K562 (cell line): ENCODE results near the gene ZFP28. TPM values are rescaled to one million over a fixed set of nuclear protein-coding genes. Genes with fewer than 3 reads are reported as not detected.

ENCODE experiments used
- ATAC-seq: fragments of 200-7000 bp; cut with Tn5 transposase; 3 replicates; pipeline ENCODE4 v1.9.1; 2020; ENCODE audit warnings: moderate library complexity
- BruUV-seq: library from RNA; stranded (reverse); fragments of 400-500 nt; replicated peaks from 2 replicates; lab custom pipeline; 2021; lab: Mats Ljungman, UMichigan
- CTCF ChIA-PET: fragments of 300-600 bp; formaldehyde crosslinking; extraction: SDS; loops from one replicate; lab custom pipeline; 2021; ENCODE audit warnings: low intra/inter-chr PET ratio; lab: Yijun Ruan, JAX
- POLR2A ChIA-PET: fragments of 300-600, 350-650 bp; sonication (Branson Sonifier 250); formaldehyde crosslinking; extraction: SDS; loops from one replicate; lab custom pipeline; 2021; ENCODE audit warnings: antibody characterized with exemption, inconsistent platforms; lab: Yijun Ruan, JAX
- DNase-seq, 4 experiments: peaks; one replicate each; pipeline versions ENCODE4 v3.0.0 to v3.0.0-alpha.2; 2011 to 2018; ENCODE audit warnings: low spot score in 3 of 4, mixed read lengths in 3 of 4; ENCODE audit errors: extremely low read depth in 1 of 4
- FAIRE-seq: peaks from 2 replicates; lab custom pipeline; 2011; peaks lifted over from hg19 to GRCh38; lab: Jason Lieb, UNC
- H2AFZ ChIP-seq: 2 replicates; pipeline ENCODE4 v1.6.0; 2011; ENCODE audit warnings: low read depth, low read length, control low read depth, inconsistent platforms
- H3K27ac ChIP-seq: fragments of 200-600 bp; 3 replicates; pipeline ENCODE4 v1.8.0; 2011; ENCODE audit warnings: low read depth, mild to moderate bottlenecking, control low read depth, inconsistent platforms, low read length, moderate library complexity, mixed read lengths; ENCODE audit errors: extremely low read depth
- H3K27me3 ChIP-seq, 2 experiments: fragments of 300-600 bp in 1 of 2; 2 replicates in 1 of 2; 3 replicates in 1 of 2; pipeline versions ENCODE4 v1.6.0 to v1.8.0; 2011; ENCODE audit warnings: inconsistent platforms in 2 of 2, low read length in 2 of 2, mild to moderate bottlenecking in 1 of 2, mixed read lengths in 1 of 2, moderate library complexity in 1 of 2; ENCODE audit not compliant: control insufficient read depth in 2 of 2, insufficient read depth in 2 of 2
- H3K36me3 ChIP-seq: fragments of 300-600 bp; 3 replicates; pipeline ENCODE4 v1.8.0; 2011; ENCODE audit warnings: mild to moderate bottlenecking, low read length, inconsistent platforms; ENCODE audit not compliant: control insufficient read depth, insufficient read depth
- H3K4me1 ChIP-seq, 2 experiments: fragments of 200-600 bp in 1 of 2; replicated peaks in 1 of 2; 2 replicates in 1 of 2; 3 replicates in 1 of 2; pipeline versions ENCODE4 v1.5.1 to v1.8.0; 2011; ENCODE audit warnings: inconsistent platforms in 2 of 2, low read length in 2 of 2, mild to moderate bottlenecking in 1 of 2, mixed read lengths in 1 of 2, moderate library complexity in 1 of 2; ENCODE audit not compliant: control insufficient read depth in 2 of 2, insufficient read depth in 2 of 2
- H3K4me2 ChIP-seq: 2 replicates; pipeline ENCODE4 v1.6.1; 2011; ENCODE audit warnings: low read length, control low read depth, inconsistent platforms, mixed read lengths; ENCODE audit not compliant: insufficient read depth
- H3K4me3 ChIP-seq: fragments of 200-600 bp; sonication (generic), shearing (Covaris generic); 2 replicates; pipeline ENCODE4 v1.5.1; 2016; ENCODE audit warnings: control low read depth, inconsistent platforms
- H3K79me2 ChIP-seq: fragments of 200-600 bp; 3 replicates; pipeline ENCODE4 v1.8.0; 2011; ENCODE audit warnings: low read length, inconsistent platforms; ENCODE audit not compliant: control insufficient read depth, insufficient read depth
- H3K9ac ChIP-seq, 2 experiments: 2 replicates each; pipeline versions ENCODE4 v1.6.0 to v1.6.1; 2011; ENCODE audit warnings: low read depth in 2 of 2, low read length in 2 of 2, control low read depth in 1 of 2, inconsistent platforms in 1 of 2, mild to moderate bottlenecking in 1 of 2, mixed read lengths in 1 of 2; ENCODE audit not compliant: insufficient read depth in 1 of 2
- H3K9me1 ChIP-seq: one replicate; pipeline ENCODE4 v1.6.0; 2011; ENCODE audit warnings: inconsistent platforms, mild to moderate bottlenecking, low read length, moderate library complexity; ENCODE audit not compliant: control insufficient read depth, insufficient read depth
- H3K9me3 ChIP-seq: replicated peaks from 2 replicates; pipeline ENCODE4 v1.5.1; 2011; ENCODE audit warnings: low read depth, low read length, inconsistent platforms; ENCODE audit not compliant: control insufficient read depth, insufficient read depth
- H4K20me1 ChIP-seq: replicated peaks from 2 replicates; pipeline ENCODE4 v1.6.1; 2011; ENCODE audit warnings: low read length, inconsistent platforms, mixed read lengths; ENCODE audit not compliant: control insufficient read depth, insufficient read depth
- BMI1 ChIP-seq: fragments of 150-350 bp; IDR thresholded peaks from 2 replicates; pipeline ENCODE4 v1.6.1; 2014; ENCODE audit warnings: low read length
- EP300 ChIP-seq: IDR thresholded peaks from 2 replicates; pipeline ENCODE4 v1.6.1; 2012; ENCODE audit warnings: low read length, improper control_type of control experiment
- HEY1 ChIP-seq: fragments of 250-450 bp; sonication (Bioruptor Pico); IDR thresholded peaks from 2 replicates; pipeline ENCODE4 v1.5.0; 2020; ENCODE audit warnings: mild to moderate bottlenecking, moderate library complexity, borderline replicate concordance
- HNRNPLL ChIP-seq: fragments of 200-400 bp; formaldehyde crosslinking; IDR thresholded peaks from 2 replicates; pipeline ENCODE4 v1.6.1; 2017; ENCODE audit warnings: low read length, low read depth, mild to moderate bottlenecking; ENCODE audit not compliant: poor library complexity, severe bottlenecking
- PHTF2 ChIP-seq: fragments of 250-450 bp; sonication (Bioruptor Pico); IDR thresholded peaks from 2 replicates; pipeline ENCODE4 v1.5.0; 2021; ENCODE audit warnings: mild to moderate bottlenecking
- SRSF9 ChIP-seq: fragments of 200-400 bp; formaldehyde crosslinking; IDR thresholded peaks from 2 replicates; pipeline ENCODE4 v1.6.1; 2017; ENCODE audit warnings: low read depth, low read length, borderline replicate concordance
- WGBS: fragments of 100-300 bp; shearing (Covaris generic); methylation state at CpG from one replicate; pipeline ENCODE4 v1.1.6; 2016; ENCODE audit warnings: low coverage, mixed read lengths; ENCODE audit not compliant: insufficient coverage; ENCODE audit errors: missing lambda C conversion rate; 5-methylcytosine and 5-hydroxymethylcytosine counted together
- in situ Hi-C: fragments of 300-500 bp; cut with MboI; formaldehyde crosslinking; loops from 4 replicates; pipeline ENCODE4 v1.15.0; 2018; ENCODE audit warnings: inconsistent platforms, mixed read lengths
- intact Hi-C: fragments of 100-400 bp; cut with micrococcal nuclease; formaldehyde crosslinking; loops from 2 replicates; pipeline ENCODE4 v1.14.2; 2022
- polyA plus RNA-seq, 8 experiments: library from polyadenylated mRNA; depleted of rRNA in 4 of 8; stranded (reverse) in 5 of 8; unstranded in 3 of 8; fragments of >200 nt; fragmentation: Nextera tagmentation in 2 of 8; fragmentation: Illumina TruSeq in 1 of 8; extraction: Ambion mirVana in 2 of 8; extraction: Trizol in 1 of 8; gene quantifications; 2 replicates each; pipeline versions ENCODE4 v1.2.1 to v1.2.3, GENCODE V29; 2011 to 2014; ENCODE audit warnings: inconsistent platforms in 1 of 8, missing spikeins in 1 of 8
- total RNA-seq, 7 experiments: library from RNA; depleted of rRNA in 6 of 7; stranded (reverse); fragments of >200 nt in 6 of 7; fragmentation: Illumina TruSeq in 2 of 7; extraction: Trizol in 2 of 7; gene quantifications; 2 replicates each; pipeline versions ENCODE4 v1.2.1 to v1.2.3, GENCODE V29; 2011 to 2021; ENCODE audit warnings: low replicate concordance in 1 of 7

Gene ZFP28
- total and polyA plus RNA-seq, 9 of the 15 experiments (the other 6 are each of a cell fraction or from before 2014, with no cell fraction given): 0.01 to 0.04 TPM; not detected in 7

DNA sequence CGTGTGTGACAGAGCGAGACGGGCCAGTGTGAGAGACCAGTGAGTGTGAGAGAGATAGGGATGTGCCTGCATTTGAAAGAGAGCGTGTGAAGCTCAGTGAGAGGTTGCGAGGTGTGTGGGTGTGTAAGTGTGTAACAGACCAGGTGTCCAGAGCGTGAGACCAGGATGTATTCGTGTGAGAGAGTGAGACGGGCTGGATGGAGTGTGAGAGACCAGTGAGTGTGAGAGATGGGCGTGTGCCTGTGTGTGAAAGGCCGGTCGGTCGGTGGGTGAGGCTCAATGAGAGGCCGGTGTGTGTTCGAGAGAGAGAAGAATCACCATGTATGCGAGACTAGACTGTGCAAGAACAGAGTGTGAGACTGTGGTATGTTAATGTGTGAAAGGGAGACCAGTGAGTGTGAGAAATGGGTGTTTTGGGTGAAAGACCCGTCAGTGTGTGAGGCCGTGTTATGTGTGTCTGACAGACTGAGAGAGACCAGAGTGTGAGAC lies 30.4 kb upstream of the ZFP28 start:
- Histone ChIP-seq H3K9ac (no peak overlapping the region), H3K36me3 (no peaks in the 10 kb centered on the region), H3K4me2 (no peak overlapping the region), H3K9me1 (no peaks in the 10 kb centered on the region), H2AFZ (no peak overlapping the region), H3K27ac (no peak overlapping the region), H3K4me3 (no peak overlapping the region), H3K27me3 (no peaks in the 10 kb centered on the region), H4K20me1 (no peaks in the 10 kb centered on the region), H3K4me1 (no peaks in the 10 kb centered on the region), H3K9me3 (no peaks in the 10 kb centered on the region; the same call in 1 of the 2 replicates), H3K79me2 (no peaks in the 10 kb centered on the region)
- WGBS: 2% methylated on average over 16 of the region's 17 CpGs
- intact Hi-C loops (no loop called here), in situ Hi-C loops (no loop called here)
- POLR2A ChIA-PET: no interaction called here
- CTCF ChIA-PET: interaction anchor here (0.6 kb wide), 1 partner anchor 593 kb away, joined by 4 read pairs; no protein-coding TSS in a partner anchor
- DNase-seq (no peak), FAIRE-seq (no peak), ATAC-seq (no peak)
- no TSS peak for BruUV-seq
- TF ChIP-seq EP300 (no peak), HNRNPLL (no peak), BMI1 (no peak), SRSF9 (no peak), HEY1 (CRISPR knock-in tag) (no peak), PHTF2 (no peak)
